ENCODE results near the gene MS4A6E.

The MS4A6E gene

DNA sequence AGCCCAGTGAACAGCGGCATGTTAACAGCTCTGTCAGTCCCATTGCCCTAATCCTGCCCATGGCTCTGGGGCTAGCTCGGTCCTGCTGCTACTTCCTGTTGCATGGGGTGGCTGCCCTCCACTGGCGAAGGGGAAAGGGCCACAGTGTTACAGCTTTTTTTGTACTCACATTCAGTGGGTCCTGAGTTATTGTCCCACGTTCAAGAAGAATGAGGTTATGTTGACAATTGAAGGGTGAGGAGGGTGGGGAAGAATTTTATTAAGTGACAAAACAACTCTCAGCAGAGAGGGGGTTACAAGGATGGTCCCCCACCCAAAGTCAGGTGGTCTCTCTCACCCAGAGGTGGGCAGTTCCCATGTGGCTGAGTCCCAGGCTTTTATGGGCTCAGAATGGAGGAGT, 33.6 kb downstream of the MS4A6E start:
- TF ChIP-seq POLR2AphosphoS5 (IDR thresholded peaks at IDR 0.05; ENCODE audit: low read depth, low read length) (no peak), TAF1 (IDR thresholded peaks at IDR 0.05; ENCODE audit: borderline replicate concordance, insufficient read depth, low read length) (no peak), FOXP2 (optimal IDR thresholded peaks at IDR 0.05; ENCODE audit: borderline replicate concordance, extremely low read depth, extremely low read length, insufficient read depth) (no peak), SIN3A (IDR thresholded peaks at IDR 0.05; ENCODE audit: borderline replicate concordance, insufficient read depth, low read length) (no peak)
- TF ChIP-seq, protein P1, sequence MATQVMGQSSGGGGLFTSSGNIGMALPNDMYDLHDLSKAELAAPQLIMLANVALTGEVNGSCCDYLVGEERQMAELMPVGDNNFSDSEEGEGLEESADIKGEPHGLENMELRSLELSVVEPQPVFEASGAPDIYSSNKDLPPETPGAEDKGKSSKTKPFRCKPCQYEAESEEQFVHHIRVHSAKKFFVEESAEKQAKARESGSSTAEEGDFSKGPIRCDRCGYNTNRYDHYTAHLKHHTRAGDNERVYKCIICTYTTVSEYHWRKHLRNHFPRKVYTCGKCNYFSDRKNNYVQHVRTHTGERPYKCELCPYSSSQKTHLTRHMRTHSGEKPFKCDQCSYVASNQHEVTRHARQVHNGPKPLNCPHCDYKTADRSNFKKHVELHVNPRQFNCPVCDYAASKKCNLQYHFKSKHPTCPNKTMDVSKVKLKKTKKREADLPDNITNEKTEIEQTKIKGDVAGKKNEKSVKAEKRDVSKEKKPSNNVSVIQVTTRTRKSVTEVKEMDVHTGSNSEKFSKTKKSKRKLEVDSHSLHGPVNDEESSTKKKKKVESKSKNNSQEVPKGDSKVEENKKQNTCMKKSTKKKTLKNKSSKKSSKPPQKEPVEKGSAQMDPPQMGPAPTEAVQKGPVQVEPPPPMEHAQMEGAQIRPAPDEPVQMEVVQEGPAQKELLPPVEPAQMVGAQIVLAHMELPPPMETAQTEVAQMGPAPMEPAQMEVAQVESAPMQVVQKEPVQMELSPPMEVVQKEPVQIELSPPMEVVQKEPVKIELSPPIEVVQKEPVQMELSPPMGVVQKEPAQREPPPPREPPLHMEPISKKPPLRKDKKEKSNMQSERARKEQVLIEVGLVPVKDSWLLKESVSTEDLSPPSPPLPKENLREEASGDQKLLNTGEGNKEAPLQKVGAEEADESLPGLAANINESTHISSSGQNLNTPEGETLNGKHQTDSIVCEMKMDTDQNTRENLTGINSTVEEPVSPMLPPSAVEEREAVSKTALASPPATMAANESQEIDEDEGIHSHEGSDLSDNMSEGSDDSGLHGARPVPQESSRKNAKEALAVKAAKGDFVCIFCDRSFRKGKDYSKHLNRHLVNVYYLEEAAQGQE (IDR thresholded peaks at IDR 0.05; ENCODE audit: insufficient read depth in 1 of 2, low read depth in 2 of 2, low read length in 2 of 2) = no peak

DNA sequence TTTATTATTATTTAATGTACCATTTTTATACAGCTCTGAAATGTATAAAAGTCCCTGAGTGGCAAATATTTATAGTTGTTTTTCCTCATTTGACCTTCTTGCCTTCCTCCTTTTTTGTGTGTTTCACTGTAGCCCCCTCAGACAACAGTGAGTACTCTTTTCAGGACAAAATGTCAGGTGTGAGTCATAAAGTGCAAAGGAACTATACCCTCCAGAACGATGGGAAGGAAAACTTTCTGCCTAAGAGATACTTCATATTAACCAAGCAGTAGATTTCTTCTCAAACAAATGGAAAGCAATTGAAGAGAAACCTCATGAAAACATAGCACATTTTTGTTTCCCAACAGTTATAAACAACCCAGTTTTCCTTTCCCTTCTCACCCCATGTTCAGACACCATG, 35.2 kb downstream of the MS4A6E start:
- TF ChIP-seq POLR2AphosphoS5 (IDR thresholded peaks at IDR 0.05; ENCODE audit: low read depth, low read length) (no peak), FOXP2 (optimal IDR thresholded peaks at IDR 0.05; ENCODE audit: borderline replicate concordance, extremely low read depth, extremely low read length, insufficient read depth) (no peak), SIN3A (IDR thresholded peaks at IDR 0.05; ENCODE audit: borderline replicate concordance, insufficient read depth, low read length) (no peak)
- TF ChIP-seq, protein P1 (IDR thresholded peaks at IDR 0.05; ENCODE audit: insufficient read depth in 1 of 2, low read depth in 2 of 2, low read length in 2 of 2) = no peak

DNA sequence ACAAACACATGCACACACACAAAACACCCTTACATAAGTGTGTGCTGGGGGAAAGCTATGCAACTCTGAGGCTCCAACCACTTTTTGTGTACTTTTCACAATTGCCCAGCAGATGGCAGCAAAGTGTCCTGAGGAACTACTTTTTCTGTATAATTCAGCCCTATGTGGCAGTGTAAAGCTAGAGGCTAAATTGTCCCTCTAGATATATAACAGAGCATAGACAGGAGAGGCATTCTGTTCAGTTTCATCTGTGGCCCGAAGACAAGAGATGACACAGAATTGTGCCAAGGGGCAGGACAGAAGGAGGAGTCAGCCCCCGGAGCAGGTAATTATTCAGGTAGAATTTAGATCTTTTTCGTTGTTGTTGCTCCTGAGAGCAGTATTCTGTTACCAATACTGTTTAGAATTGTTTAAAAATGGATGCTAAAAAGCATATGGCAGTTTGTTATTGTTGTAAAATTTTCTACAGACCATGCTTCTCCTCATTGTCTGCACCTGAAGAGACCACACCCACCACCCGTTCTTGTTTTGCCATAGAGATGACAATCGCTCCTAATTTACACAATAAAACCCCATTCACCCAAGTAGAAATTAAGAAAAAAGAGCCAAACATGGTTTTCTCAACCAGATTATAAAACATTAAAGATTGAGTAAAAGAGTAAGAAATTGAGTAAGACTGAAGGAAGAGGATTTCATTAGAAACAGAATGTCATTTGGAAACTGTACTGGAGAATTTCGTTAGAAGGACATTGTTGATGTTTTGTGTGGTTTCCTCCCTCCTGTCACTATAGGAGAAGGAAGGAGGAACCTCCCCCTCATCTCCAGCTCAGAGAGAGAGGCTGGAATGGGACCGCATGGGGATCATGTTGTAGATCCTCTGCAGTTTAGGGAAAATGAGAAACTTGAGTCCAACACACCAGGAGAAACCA, 36.8 kb downstream of the MS4A6E start:
- TF ChIP-seq, protein P1 (IDR thresholded peaks at IDR 0.05; ENCODE audit: insufficient read depth in 1 of 2, low read depth in 2 of 2, low read length in 2 of 2) = no peak
- TF ChIP-seq POLR2AphosphoS5 (IDR thresholded peaks at IDR 0.05; ENCODE audit: low read depth, low read length) (no peak), FOXP2 (optimal IDR thresholded peaks at IDR 0.05; ENCODE audit: borderline replicate concordance, extremely low read depth, extremely low read length, insufficient read depth) (no peak), SIN3A (IDR thresholded peaks at IDR 0.05; ENCODE audit: borderline replicate concordance, insufficient read depth, low read length) (no peak), TAF1 (IDR thresholded peaks at IDR 0.05; ENCODE audit: borderline replicate concordance, insufficient read depth, low read length) (no peak)

DNA sequence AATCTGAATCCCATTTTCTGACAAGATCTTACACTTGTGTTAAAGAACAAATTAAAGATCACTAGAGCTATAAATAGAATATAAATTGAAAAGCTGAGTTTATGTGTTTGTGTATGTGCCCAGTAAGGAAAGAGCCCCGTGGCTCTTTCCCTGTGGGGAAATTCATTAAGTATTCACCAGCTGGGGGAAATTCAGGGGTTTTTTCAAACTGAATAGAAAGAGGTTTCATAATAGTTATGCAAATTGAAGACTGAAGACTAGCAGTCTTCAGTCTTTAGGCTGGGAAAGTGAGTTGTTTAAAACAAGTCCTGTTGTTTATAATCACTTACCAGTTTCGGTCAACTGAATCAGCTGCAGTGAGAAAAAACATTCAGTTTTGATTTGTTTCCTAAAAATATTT, 40.0 kb downstream of the MS4A6E start:
- no peak for TF ChIP-seq SIN3A (IDR thresholded peaks at IDR 0.05; ENCODE audit: borderline replicate concordance, insufficient read depth, low read length)
- TF ChIP-seq, protein P1 (IDR thresholded peaks at IDR 0.05; ENCODE audit: insufficient read depth in 1 of 2, low read depth in 2 of 2, low read length in 2 of 2) = no peak
- TF ChIP-seq TAF1 (IDR thresholded peaks at IDR 0.05; ENCODE audit: borderline replicate concordance, insufficient read depth, low read length) = no peak
- no peak for TF ChIP-seq POLR2AphosphoS5 (IDR thresholded peaks at IDR 0.05; ENCODE audit: low read depth, low read length)
- no peak for TF ChIP-seq FOXP2 (optimal IDR thresholded peaks at IDR 0.05; ENCODE audit: borderline replicate concordance, extremely low read depth, extremely low read length, insufficient read depth)

All from PFSK-1 (cell line).